ENCODE measurements around the gene RGL1.

GRCh38 chr1:183945428-183946319 is 140.8 kb downstream of the RGL1 start:
- TF ChIP-seq POLR2A (IDR thresholded peaks at IDR 0.05) (no peak), POLR2AphosphoS5 (IDR thresholded peaks at IDR 0.05) (no peak)

Data from sigmoid colon (tissue), 4 donors.